ENCODE results near the gene STK32A. TPM values are rescaled to one million over a fixed set of nuclear protein-coding genes. Genes with fewer than 3 reads are reported as not detected.

The STK32A gene
- total and polyA plus RNA-seq, 9 of the 15 experiments (the other 6 are each of a cell fraction or from before 2014, with no cell fraction given): not detected

GRCh38 chr5:147371290-147371689 is 136.5 kb downstream of the STK32A start:
- Histone ChIP-seq H3K4me2 (ENCODE audit: insufficient read depth, low read length) (no peak overlapping the region), H3K27me3 (ENCODE audit: control insufficient read depth in 2 of 2, insufficient read depth in 2 of 2, low read length in 2 of 2) (no peaks in the 10 kb centered on the region), H3K4me1 (replicated peaks in 1 of 2; ENCODE audit: control insufficient read depth in 2 of 2, insufficient read depth in 2 of 2, low read length in 2 of 2) (no peaks in the 10 kb centered on the region), H4K20me1 (replicated peaks; ENCODE audit: control insufficient read depth, insufficient read depth, low read length) (no peaks in the 10 kb centered on the region), H3K9me1 (ENCODE audit: control insufficient read depth, insufficient read depth, low read length) (no peaks in the 10 kb centered on the region), H3K36me3 (ENCODE audit: control insufficient read depth, insufficient read depth, low read length) (no peaks in the 10 kb centered on the region), H2AFZ (ENCODE audit: low read depth, low read length) (no peak overlapping the region), H3K9me3 (replicated peaks; ENCODE audit: control insufficient read depth, insufficient read depth, low read depth, low read length) (no peaks in the 10 kb centered on the region), H3K79me2 (ENCODE audit: control insufficient read depth, insufficient read depth, low read length) (no peaks in the 10 kb centered on the region), H3K9ac (ENCODE audit: insufficient read depth in 1 of 2, low read depth in 2 of 2, low read length in 2 of 2) (no peak overlapping the region), H3K4me3 (no peak overlapping the region), H3K27ac (ENCODE audit: extremely low read depth, low read depth, low read length) (no peak overlapping the region)
- ChIA-PET POLR2A (no interaction called here), CTCF (ENCODE audit: low intra/inter-chr PET ratio) (no interaction called here)
- no TSS peak for BruUV-seq (replicated peaks)
- ATAC-seq: no peak
- FAIRE-seq: no peak
- intact Hi-C loops (cut with micrococcal nuclease) (no loop called here), in situ Hi-C loops (cut with MboI) (no loop called here)
- DNase-seq (ENCODE audit: extremely low read depth in 1 of 4, low spot score in 3 of 4): no peak
- TF ChIP-seq BRCA1 (IDR thresholded peaks at IDR 0.05): no peak
- TF ChIP-seq BRCA1 (CRISPR knock-in tag; IDR thresholded peaks at IDR 0.05): no peak
- TF ChIP-seq, protein P1, sequence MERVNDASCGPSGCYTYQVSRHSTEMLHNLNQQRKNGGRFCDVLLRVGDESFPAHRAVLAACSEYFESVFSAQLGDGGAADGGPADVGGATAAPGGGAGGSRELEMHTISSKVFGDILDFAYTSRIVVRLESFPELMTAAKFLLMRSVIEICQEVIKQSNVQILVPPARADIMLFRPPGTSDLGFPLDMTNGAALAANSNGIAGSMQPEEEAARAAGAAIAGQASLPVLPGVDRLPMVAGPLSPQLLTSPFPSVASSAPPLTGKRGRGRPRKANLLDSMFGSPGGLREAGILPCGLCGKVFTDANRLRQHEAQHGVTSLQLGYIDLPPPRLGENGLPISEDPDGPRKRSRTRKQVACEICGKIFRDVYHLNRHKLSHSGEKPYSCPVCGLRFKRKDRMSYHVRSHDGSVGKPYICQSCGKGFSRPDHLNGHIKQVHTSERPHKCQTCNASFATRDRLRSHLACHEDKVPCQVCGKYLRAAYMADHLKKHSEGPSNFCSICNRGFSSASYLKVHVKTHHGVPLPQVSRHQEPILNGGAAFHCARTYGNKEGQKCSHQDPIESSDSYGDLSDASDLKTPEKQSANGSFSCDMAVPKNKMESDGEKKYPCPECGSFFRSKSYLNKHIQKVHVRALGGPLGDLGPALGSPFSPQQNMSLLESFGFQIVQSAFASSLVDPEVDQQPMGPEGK (CRISPR knock-in tag; IDR thresholded peaks at IDR 0.05; ENCODE audit: borderline replicate concordance): no peak
- no peak for TF ChIP-seq ZFPM2 (CRISPR knock-in tag; IDR thresholded peaks at IDR 0.05)
- TF ChIP-seq PHB (CRISPR knock-in tag; IDR thresholded peaks at IDR 0.05): no peak
- no peak for TF ChIP-seq EHMT2 (IDR thresholded peaks at IDR 0.05)
- no peak for TF ChIP-seq JUNB (CRISPR knock-in tag; conservative IDR thresholded peaks at IDR 0.05)
- TF ChIP-seq, protein P2, sequence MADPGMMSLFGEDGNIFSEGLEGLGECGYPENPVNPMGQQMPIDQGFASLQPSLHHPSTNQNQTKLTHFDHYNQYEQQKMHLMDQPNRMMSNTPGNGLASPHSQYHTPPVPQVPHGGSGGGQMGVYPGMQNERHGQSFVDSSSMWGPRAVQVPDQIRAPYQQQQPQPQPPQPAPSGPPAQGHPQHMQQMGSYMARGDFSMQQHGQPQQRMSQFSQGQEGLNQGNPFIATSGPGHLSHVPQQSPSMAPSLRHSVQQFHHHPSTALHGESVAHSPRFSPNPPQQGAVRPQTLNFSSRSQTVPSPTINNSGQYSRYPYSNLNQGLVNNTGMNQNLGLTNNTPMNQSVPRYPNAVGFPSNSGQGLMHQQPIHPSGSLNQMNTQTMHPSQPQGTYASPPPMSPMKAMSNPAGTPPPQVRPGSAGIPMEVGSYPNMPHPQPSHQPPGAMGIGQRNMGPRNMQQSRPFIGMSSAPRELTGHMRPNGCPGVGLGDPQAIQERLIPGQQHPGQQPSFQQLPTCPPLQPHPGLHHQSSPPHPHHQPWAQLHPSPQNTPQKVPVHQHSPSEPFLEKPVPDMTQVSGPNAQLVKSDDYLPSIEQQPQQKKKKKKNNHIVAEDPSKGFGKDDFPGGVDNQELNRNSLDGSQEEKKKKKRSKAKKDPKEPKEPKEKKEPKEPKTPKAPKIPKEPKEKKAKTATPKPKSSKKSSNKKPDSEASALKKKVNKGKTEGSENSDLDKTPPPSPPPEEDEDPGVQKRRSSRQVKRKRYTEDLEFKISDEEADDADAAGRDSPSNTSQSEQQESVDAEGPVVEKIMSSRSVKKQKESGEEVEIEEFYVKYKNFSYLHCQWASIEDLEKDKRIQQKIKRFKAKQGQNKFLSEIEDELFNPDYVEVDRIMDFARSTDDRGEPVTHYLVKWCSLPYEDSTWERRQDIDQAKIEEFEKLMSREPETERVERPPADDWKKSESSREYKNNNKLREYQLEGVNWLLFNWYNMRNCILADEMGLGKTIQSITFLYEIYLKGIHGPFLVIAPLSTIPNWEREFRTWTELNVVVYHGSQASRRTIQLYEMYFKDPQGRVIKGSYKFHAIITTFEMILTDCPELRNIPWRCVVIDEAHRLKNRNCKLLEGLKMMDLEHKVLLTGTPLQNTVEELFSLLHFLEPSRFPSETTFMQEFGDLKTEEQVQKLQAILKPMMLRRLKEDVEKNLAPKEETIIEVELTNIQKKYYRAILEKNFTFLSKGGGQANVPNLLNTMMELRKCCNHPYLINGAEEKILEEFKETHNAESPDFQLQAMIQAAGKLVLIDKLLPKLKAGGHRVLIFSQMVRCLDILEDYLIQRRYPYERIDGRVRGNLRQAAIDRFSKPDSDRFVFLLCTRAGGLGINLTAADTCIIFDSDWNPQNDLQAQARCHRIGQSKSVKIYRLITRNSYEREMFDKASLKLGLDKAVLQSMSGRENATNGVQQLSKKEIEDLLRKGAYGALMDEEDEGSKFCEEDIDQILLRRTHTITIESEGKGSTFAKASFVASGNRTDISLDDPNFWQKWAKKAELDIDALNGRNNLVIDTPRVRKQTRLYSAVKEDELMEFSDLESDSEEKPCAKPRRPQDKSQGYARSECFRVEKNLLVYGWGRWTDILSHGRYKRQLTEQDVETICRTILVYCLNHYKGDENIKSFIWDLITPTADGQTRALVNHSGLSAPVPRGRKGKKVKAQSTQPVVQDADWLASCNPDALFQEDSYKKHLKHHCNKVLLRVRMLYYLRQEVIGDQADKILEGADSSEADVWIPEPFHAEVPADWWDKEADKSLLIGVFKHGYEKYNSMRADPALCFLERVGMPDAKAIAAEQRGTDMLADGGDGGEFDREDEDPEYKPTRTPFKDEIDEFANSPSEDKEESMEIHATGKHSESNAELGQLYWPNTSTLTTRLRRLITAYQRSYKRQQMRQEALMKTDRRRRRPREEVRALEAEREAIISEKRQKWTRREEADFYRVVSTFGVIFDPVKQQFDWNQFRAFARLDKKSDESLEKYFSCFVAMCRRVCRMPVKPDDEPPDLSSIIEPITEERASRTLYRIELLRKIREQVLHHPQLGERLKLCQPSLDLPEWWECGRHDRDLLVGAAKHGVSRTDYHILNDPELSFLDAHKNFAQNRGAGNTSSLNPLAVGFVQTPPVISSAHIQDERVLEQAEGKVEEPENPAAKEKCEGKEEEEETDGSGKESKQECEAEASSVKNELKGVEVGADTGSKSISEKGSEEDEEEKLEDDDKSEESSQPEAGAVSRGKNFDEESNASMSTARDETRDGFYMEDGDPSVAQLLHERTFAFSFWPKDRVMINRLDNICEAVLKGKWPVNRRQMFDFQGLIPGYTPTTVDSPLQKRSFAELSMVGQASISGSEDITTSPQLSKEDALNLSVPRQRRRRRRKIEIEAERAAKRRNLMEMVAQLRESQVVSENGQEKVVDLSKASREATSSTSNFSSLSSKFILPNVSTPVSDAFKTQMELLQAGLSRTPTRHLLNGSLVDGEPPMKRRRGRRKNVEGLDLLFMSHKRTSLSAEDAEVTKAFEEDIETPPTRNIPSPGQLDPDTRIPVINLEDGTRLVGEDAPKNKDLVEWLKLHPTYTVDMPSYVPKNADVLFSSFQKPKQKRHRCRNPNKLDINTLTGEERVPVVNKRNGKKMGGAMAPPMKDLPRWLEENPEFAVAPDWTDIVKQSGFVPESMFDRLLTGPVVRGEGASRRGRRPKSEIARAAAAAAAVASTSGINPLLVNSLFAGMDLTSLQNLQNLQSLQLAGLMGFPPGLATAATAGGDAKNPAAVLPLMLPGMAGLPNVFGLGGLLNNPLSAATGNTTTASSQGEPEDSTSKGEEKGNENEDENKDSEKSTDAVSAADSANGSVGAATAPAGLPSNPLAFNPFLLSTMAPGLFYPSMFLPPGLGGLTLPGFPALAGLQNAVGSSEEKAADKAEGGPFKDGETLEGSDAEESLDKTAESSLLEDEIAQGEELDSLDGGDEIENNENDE (IDR thresholded peaks at IDR 0.05; ENCODE audit: low read depth, low read length): no peak
- TF ChIP-seq SMAD2 (IDR thresholded peaks at IDR 0.05; ENCODE audit: low read depth, low read length): no peak
- TF ChIP-seq CXXC5 (CRISPR knock-in tag; IDR thresholded peaks at IDR 0.05): no peak
- no peak for TF ChIP-seq ZNF79 (CRISPR knock-in tag; IDR thresholded peaks at IDR 0.05; ENCODE audit: low read depth)
- TF ChIP-seq BRD9 (IDR thresholded peaks at IDR 0.05; ENCODE audit: low read depth, partially characterized antibody): no peak
